Astrocyte of the spinal cord (primary cell): ENCODE results near the gene NKX6-2.

Experiments
- DNase-seq: peaks from one replicate; pipeline ENCODE4 v3.0.0; 2011; ENCODE audit warnings: low read depth, low spot score
- H3K4me3 ChIP-seq: 2 replicates; pipeline ENCODE4 v1.5.1; 2011; ENCODE audit warnings: low read depth, mild to moderate bottlenecking, low read length, moderate library complexity
- CTCF ChIP-seq: IDR thresholded peaks from 2 replicates; pipeline ENCODE4 v1.5.1; 2012; ENCODE audit warnings: low read depth, mild to moderate bottlenecking, low read length, inconsistent platforms
- in situ Hi-C: cut with HindIII; loops from 2 replicates; pipeline ENCODE4 v1.10.0; 2017; ENCODE audit warnings: low sequenced_read_pairs

Gene NKX6-2

GRCh38 chr10:132739225-132739613 is 46.7 kb downstream of the NKX6-2 start:
- TF ChIP-seq CTCF = no peak
- no peak for DNase-seq
- in situ Hi-C loops = no loop called here
- no peak overlapping the region for H3K4me3 ChIP-seq

- in situ Hi-C loops = no loop called here
These were observed 47.3 kb downstream of the NKX6-2 start for GRCh38 chr10:132738454-132739224.

GRCh38 chr10:132737390-132738048 is 48.4 kb downstream of the NKX6-2 start:
- in situ Hi-C loops = no loop called here
- DNase-seq = no peak
- no peak for TF ChIP-seq CTCF
- H3K4me3 ChIP-seq = no peak overlapping the region

More at GRCh38 chr10:132738454-132739224, 47.3 kb downstream of the NKX6-2 start:
- H3K4me3 ChIP-seq = no peak overlapping the region
- DNase-seq = no peak
- no peak for TF ChIP-seq CTCF

GRCh38 chr10:132735923-132736391 is 50.0 kb downstream of the NKX6-2 start:
- in situ Hi-C loops = no loop called here

GRCh38 chr10:132735341-132735775 is 50.6 kb downstream of the NKX6-2 start:
- DNase-seq = no peak
- H3K4me3 ChIP-seq = no peak overlapping the region
- in situ Hi-C loops = no loop called here
- no peak for TF ChIP-seq CTCF

More at GRCh38 chr10:132735923-132736391, 50.0 kb downstream of the NKX6-2 start:
- no peak for DNase-seq
- no peak overlapping the region for H3K4me3 ChIP-seq
- no peak for TF ChIP-seq CTCF

GRCh38 chr10:132733926-132734325 is 52.0 kb downstream of the NKX6-2 start:
- in situ Hi-C loops = no loop called here
- no peak overlapping the region for H3K4me3 ChIP-seq
- DNase-seq = no peak
- no peak for TF ChIP-seq CTCF
